BJ (cell line): ENCODE results near the gene GP5. TPM values are rescaled to one million over a fixed set of nuclear protein-coding genes. Genes with fewer than 3 reads are reported as not detected.

ENCODE experiments used
- CTCF ChIA-PET: fragments of 350-600 bp; formaldehyde crosslinking; extraction: SDS; loops from one replicate; lab custom pipeline; 2021; ENCODE audit warnings: antibody characterized with exemption, inconsistent platforms; lab: Yijun Ruan, JAX
- POLR2A ChIA-PET: fragments of 300-600 bp; sonication (Branson Sonifier 250); formaldehyde crosslinking; extraction: SDS; loops from one replicate; lab custom pipeline; 2021; ENCODE audit warnings: antibody characterized with exemption; lab: Charles Lee
- DNase-seq: peaks from one replicate; pipeline ENCODE4 v3.0.0-alpha.2; 2011; ENCODE audit warnings: low read depth
- H3K27me3 ChIP-seq: 2 replicates; pipeline ENCODE4 v1.6.0; 2011; ENCODE audit warnings: low read length; ENCODE audit not compliant: control insufficient read depth, insufficient read depth
- H3K36me3 ChIP-seq: 2 replicates; pipeline ENCODE4 v1.5.1; 2011; ENCODE audit warnings: low read length; ENCODE audit not compliant: control insufficient read depth, insufficient read depth
- H3K4me3 ChIP-seq: 2 replicates; pipeline ENCODE4 v1.5.1; 2011; ENCODE audit warnings: low read depth, mild to moderate bottlenecking, control low read depth, low read length
- CTCF ChIP-seq: IDR thresholded peaks from 2 replicates; pipeline ENCODE4 v1.5.1; 2011; ENCODE audit warnings: low read depth, mild to moderate bottlenecking, control low read depth, inconsistent platforms, low read length, moderate library complexity; ENCODE audit not compliant: insufficient read depth
- polyA plus RNA-seq: library from polyadenylated mRNA; depleted of rRNA; stranded (reverse); fragments of >200 nt; gene quantifications from 2 replicates; pipeline ENCODE4 v1.2.3, GENCODE V29; 2011

GP5 gene
- polyA plus RNA-seq, 1 experiment: not detected

- peaks cover 5% of the 10 kb centered on the region; the same call in 1 of the 2 replicates for H3K27me3 ChIP-seq
- TF ChIP-seq CTCF: no peak
- no peak for DNase-seq
- H3K36me3 ChIP-seq: no peaks in the 10 kb centered on the region
- ChIA-PET POLR2A (no interaction called here), CTCF (interaction anchor here (0.8 to 1.7 kb wide), 3 partner anchors 43 to 54 kb away, joined by 3 to 11 read pairs (median 3); no protein-coding TSS in a partner anchor)
- H3K4me3 ChIP-seq: no peak overlapping the region
These were observed 11.1 kb downstream of the GP5 start for GRCh38 chr3:194387926-194388418.

- Histone ChIP-seq H3K27me3 (peaks cover 5% of the 10 kb centered on the region; the same call in 1 of the 2 replicates), H3K36me3 (no peaks in the 10 kb centered on the region), H3K4me3 (no peak overlapping the region)
- no peak for TF ChIP-seq CTCF
- ChIA-PET CTCF (interaction anchor here (0.6 to 1.7 kb wide), 5 partner anchors 9 to 54 kb away, joined by 3 to 11 read pairs (median 5); no protein-coding TSS in a partner anchor), POLR2A (no interaction called here)
- no peak for DNase-seq
These were observed 11.8 kb downstream of the GP5 start for GRCh38 chr3:194387276-194387675.

GRCh38 chr3:194386648-194387047 is 12.4 kb downstream of the GP5 start:
- H3K4me3 ChIP-seq: no peak overlapping the region
- no peak for TF ChIP-seq CTCF
- ChIA-PET CTCF (interaction anchor here (0.6 to 1.7 kb wide), 5 partner anchors 10 to 53 kb away, joined by 3 to 11 read pairs (median 5); no protein-coding TSS in a partner anchor), POLR2A (no interaction called here)
- H3K27me3 ChIP-seq: peaks cover 5% of the 10 kb centered on the region; the same call in 1 of the 2 replicates
- no peaks in the 10 kb centered on the region for H3K36me3 ChIP-seq
- DNase-seq: no peak

GRCh38 chr3:194386066-194386465 is 13.0 kb downstream of the GP5 start:
- POLR2A ChIA-PET: no interaction called here
- Histone ChIP-seq H3K4me3 (no peak overlapping the region), H3K36me3 (no peaks in the 10 kb centered on the region), H3K27me3 (peaks cover 5% of the 10 kb centered on the region; the same call in 1 of the 2 replicates)
- CTCF ChIA-PET: interaction anchor here (0.9 to 1.7 kb wide), 4 partner anchors 10 to 53 kb away, joined by 3 to 11 read pairs (median 4); no protein-coding TSS in a partner anchor
- DNase-seq: no peak
- no peak for TF ChIP-seq CTCF

- POLR2A ChIA-PET: no interaction called here
- H3K36me3 ChIP-seq: no peaks in the 10 kb centered on the region
- no peak for TF ChIP-seq CTCF
- no peak for DNase-seq
- peaks cover 8% of the 10 kb centered on the region for H3K27me3 ChIP-seq
- CTCF ChIA-PET: no interaction called here
- no peak overlapping the region for H3K4me3 ChIP-seq
These were observed 14.5 kb downstream of the GP5 start for GRCh38 chr3:194384569-194385001.
